Measurements from ENCODE around the gene TRIM60.

DNA sequence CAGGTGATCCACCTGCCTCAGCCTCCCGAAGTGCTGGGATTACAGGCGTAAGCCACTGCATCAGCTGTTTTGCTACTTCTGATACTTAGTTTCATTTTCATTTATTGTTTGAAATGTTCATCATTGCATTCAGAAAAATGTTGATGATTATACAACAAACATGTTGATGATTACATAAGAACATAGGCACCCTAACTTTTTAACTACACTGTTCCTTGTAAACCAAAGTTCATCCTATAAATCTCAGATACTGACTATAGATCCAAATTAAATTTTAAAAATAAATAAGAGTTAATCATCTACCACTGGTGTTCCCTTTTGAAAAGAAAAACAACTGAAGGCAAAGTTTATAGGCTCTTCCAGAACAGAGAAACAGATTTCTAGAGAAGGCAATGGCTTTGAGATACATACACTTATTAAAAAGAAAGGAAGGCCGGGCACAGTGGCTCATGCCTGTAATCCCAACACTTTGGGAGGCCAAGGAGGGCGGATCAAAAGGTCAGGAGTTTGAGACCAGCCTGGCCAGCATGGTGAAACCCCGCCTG, 45.3 kb downstream of the TRIM60 start:
- TF ChIP-seq, protein P1, sequence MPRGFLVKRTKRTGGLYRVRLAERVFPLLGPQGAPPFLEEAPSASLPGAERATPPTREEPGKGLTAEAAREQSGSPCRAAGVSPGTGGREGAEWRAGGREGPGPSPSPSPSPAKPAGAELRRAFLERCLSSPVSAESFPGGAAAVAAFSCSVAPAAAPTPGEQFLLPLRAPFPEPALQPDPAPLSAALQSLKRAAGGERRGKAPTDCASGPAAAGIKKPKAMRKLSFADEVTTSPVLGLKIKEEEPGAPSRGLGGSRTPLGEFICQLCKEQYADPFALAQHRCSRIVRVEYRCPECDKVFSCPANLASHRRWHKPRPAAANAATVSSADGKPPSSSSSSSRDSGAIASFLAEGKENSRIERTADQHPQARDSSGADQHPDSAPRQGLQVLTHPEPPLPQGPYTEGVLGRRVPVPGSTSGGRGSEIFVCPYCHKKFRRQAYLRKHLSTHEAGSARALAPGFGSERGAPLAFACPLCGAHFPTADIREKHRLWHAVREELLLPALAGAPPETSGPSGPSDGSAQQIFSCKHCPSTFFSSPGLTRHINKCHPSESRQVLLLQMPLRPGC (tag by site-specific recombination; IDR thresholded peaks at IDR 0.05), result no peak
- no peak for TF ChIP-seq YY1 (tag by site-specific recombination; IDR thresholded peaks at IDR 0.05)
- TF ChIP-seq, protein P2, sequence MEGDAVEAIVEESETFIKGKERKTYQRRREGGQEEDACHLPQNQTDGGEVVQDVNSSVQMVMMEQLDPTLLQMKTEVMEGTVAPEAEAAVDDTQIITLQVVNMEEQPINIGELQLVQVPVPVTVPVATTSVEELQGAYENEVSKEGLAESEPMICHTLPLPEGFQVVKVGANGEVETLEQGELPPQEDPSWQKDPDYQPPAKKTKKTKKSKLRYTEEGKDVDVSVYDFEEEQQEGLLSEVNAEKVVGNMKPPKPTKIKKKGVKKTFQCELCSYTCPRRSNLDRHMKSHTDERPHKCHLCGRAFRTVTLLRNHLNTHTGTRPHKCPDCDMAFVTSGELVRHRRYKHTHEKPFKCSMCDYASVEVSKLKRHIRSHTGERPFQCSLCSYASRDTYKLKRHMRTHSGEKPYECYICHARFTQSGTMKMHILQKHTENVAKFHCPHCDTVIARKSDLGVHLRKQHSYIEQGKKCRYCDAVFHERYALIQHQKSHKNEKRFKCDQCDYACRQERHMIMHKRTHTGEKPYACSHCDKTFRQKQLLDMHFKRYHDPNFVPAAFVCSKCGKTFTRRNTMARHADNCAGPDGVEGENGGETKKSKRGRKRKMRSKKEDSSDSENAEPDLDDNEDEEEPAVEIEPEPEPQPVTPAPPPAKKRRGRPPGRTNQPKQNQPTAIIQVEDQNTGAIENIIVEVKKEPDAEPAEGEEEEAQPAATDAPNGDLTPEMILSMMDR (tag by site-specific recombination; IDR thresholded peaks at IDR 0.05), result no peak
- no peak for TF ChIP-seq EGR2 (tag by site-specific recombination; IDR thresholded peaks at IDR 0.05; ENCODE audit: low read depth)
- no peak for TF ChIP-seq ZNF830 (tag by site-specific recombination; IDR thresholded peaks at IDR 0.05; ENCODE audit: low read depth)
